Duodenal mucosa (tissue), 2 donors: ENCODE measurements around the gene PHGDH.
A peak's percentile ranks its signal among the peaks of the same experiment; 100 is the strongest.

ENCODE experiments used
- H3K27ac ChIP-seq: one replicate; pipeline ENCODE4 v1.7.0; 2013; ENCODE audit warnings: low read depth, low read length
- H3K27me3 ChIP-seq, 2 donors: one replicate each; pipeline ENCODE4 v1.7.0; 2013; ENCODE audit warnings: low read length in 2 of 2, control low read depth in 1 of 2; ENCODE audit not compliant: insufficient read depth in 2 of 2, control insufficient read depth in 1 of 2
- H3K36me3 ChIP-seq, 2 donors: one replicate each; pipeline ENCODE4 v1.7.0; 2013; ENCODE audit warnings: low read length in 2 of 2, control low read depth in 1 of 2; ENCODE audit not compliant: insufficient read depth in 2 of 2, control insufficient read depth in 1 of 2
- H3K4me1 ChIP-seq, 2 donors: one replicate each; pipeline ENCODE4 v1.7.0; 2013; ENCODE audit warnings: low read length in 2 of 2, control low read depth in 1 of 2; ENCODE audit not compliant: insufficient read depth in 2 of 2, control insufficient read depth in 1 of 2
- H3K4me3 ChIP-seq, 2 donors: one replicate each; pipeline ENCODE4 v1.7.0; 2013; ENCODE audit warnings: low read length in 2 of 2, low read depth in 1 of 2
- H3K9ac ChIP-seq, 2 donors: one replicate each; pipeline ENCODE4 v1.7.0; 2013; ENCODE audit warnings: low read length in 2 of 2, low read depth in 1 of 2
- H3K9me3 ChIP-seq, 2 donors: one replicate each; pipeline ENCODE4 v1.7.0; 2013; ENCODE audit warnings: low read length in 2 of 2, control low read depth in 1 of 2; ENCODE audit not compliant: control insufficient read depth in 1 of 2

Gene PHGDH

DNA sequence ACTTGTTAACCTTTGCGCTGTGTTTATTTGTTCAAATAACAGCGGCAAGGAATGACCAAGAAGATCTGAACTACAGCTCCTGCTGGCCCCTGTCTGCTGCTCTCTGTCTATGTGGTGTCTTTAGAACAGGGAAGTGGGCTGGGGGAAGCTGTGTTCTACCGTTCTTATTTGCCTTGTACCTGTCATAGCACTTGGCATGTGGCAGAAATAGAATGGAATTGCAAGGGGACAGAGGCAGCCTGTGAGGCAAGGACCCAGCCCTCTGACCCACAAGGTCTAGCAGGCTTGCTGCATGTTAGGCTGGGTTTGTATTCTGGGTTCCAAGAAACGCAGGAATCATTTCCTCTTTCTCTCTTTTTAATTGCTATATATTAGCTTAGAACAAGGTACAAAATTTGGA is 36.3 kb downstream of the PHGDH start:
- H3K9ac ChIP-seq = no peak overlapping the region
- no peak overlapping the region for H3K27ac ChIP-seq
- no peaks in the 10 kb centered on the region for H3K27me3 ChIP-seq
- H3K4me1 ChIP-seq = peaks cover 9 to 10% of the 10 kb centered on the region in 2 donors
- no peak overlapping the region for H3K4me3 ChIP-seq
- peaks cover 6 to 43% of the 10 kb centered on the region in 2 donors for H3K36me3 ChIP-seq
- H3K9me3 ChIP-seq = no peaks in the 10 kb centered on the region

- Histone ChIP-seq H3K9me3 (no peaks in the 10 kb centered on the region), H3K4me1 (no peaks in the 10 kb centered on the region), H3K27ac (no peak overlapping the region), H3K27me3 (no peaks in the 10 kb centered on the region), H3K4me3 (no peak overlapping the region), H3K9ac (no peak overlapping the region), H3K36me3 (peaks cover 7 to 80% of the 10 kb centered on the region in 2 donors)
Measured at GRCh38 chr1:119752592-119752991, 40.9 kb downstream of the PHGDH start.

- no peaks in the 10 kb centered on the region for H3K27me3 ChIP-seq
- H3K27ac ChIP-seq = no peak overlapping the region
- H3K9me3 ChIP-seq = no peaks in the 10 kb centered on the region
- H3K4me1 ChIP-seq = no peaks in the 10 kb centered on the region
- no peak overlapping the region for H3K9ac ChIP-seq
- no peak overlapping the region for H3K4me3 ChIP-seq
- peaks cover 9 to 72% of the 10 kb centered on the region in 2 donors for H3K36me3 ChIP-seq
Measured at GRCh38 chr1:119758584-119758983, 46.9 kb downstream of the PHGDH start.

GRCh38 chr1:119762409-119762808 is 50.7 kb downstream of the PHGDH start:
- Histone ChIP-seq H3K36me3 (peaks cover 9 to 46% of the 10 kb centered on the region in 2 donors), H3K4me1 (peaks cover 0 to 4% of the 10 kb centered on the region in 2 donors), H3K9ac (no peak overlapping the region), H3K9me3 (no peaks in the 10 kb centered on the region), H3K27me3 (no peaks in the 10 kb centered on the region), H3K27ac (no peak overlapping the region), H3K4me3 (no peak overlapping the region)

DNA sequence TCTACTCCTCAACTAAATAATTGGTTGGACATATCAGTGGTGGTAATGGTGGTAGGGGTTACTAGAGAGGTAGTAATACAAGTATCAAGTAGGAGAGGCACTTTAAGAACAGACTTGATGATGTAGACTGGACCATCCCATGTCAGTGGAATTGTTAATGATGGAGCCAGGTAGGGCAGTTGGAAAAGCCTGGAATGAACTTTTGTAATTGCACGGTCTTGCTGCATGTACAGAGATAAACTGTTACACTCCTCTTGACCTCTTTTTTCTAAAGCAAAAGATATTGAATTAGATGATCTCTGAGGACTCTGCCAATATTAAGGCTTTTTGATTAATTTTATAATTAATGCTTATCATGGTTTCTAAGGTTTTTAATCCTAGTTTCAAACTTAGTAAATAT is 51.2 kb downstream of the PHGDH start:
- Histone ChIP-seq H3K4me3 (no peak overlapping the region), H3K27me3 (no peaks in the 10 kb centered on the region), H3K27ac (no peak overlapping the region), H3K9ac (no peak overlapping the region), H3K4me1 (peaks cover 0 to 4% of the 10 kb centered on the region in 2 donors), H3K9me3 (no peaks in the 10 kb centered on the region), H3K36me3 (peaks cover 5 to 41% of the 10 kb centered on the region in 2 donors)

DNA sequence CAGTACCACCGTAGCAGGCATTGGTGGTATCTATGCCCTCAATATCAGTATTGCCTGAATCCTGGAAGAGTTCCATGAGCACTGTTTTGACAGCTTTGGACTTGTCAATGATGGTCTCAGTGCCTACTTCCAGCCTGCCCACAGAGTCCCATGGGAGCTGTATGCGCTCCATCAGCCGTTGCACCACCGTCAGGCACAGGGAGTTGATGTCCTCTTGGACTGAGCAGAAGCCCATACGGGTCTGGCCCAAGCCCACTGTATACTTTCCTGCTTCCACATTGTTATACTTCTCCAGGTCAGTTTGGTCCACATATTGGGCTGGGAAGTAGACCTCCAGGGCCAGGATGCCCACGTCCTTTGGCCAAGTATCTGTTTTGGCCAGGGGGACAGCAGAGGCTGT is 52.5 kb downstream of the PHGDH start:
- peak overlapping the region in 1 of 2 donors; percentile 25 for H3K4me3 ChIP-seq
- H3K27ac ChIP-seq = no peak overlapping the region
- H3K9ac ChIP-seq = no peak overlapping the region
- H3K36me3 ChIP-seq = peaks cover 5 to 34% of the 10 kb centered on the region in 2 donors
- H3K27me3 ChIP-seq = no peaks in the 10 kb centered on the region
- peaks cover 1 to 9% of the 10 kb centered on the region in 2 donors for H3K4me1 ChIP-seq
- no peaks in the 10 kb centered on the region for H3K9me3 ChIP-seq

DNA sequence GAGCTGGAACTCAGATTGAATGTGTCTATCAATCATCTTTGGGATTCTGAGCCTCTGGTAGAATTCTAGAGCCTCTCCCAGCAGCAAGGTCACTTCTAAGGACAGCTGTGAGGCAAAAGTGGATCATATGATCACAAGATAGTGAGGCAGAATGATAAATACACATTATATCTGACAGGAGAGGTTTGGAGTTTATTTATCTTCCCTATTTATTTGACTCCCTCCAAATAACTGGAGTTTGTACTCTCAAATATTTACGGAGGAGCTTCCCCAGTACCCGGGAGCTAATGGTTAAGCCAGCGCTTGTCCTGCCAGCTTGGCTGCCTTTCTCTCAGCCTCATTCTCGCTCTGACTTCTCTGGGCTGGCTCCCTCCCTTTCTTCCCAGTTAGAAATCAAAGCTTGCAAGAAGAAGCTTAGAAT is 54.6 kb downstream of the PHGDH start:
- H3K27ac ChIP-seq = peak overlapping the region; percentile 3
- H3K4me3 ChIP-seq = peak overlapping the region; percentile 57 to 74
- no peaks in the 10 kb centered on the region for H3K27me3 ChIP-seq
- H3K9me3 ChIP-seq = no peaks in the 10 kb centered on the region
- peaks cover 0 to 18% of the 10 kb centered on the region in 2 donors for H3K36me3 ChIP-seq
- peak overlapping the region; percentile 45 to 63 for H3K9ac ChIP-seq
- peaks cover 16 to 24% of the 10 kb centered on the region in 2 donors for H3K4me1 ChIP-seq

DNA sequence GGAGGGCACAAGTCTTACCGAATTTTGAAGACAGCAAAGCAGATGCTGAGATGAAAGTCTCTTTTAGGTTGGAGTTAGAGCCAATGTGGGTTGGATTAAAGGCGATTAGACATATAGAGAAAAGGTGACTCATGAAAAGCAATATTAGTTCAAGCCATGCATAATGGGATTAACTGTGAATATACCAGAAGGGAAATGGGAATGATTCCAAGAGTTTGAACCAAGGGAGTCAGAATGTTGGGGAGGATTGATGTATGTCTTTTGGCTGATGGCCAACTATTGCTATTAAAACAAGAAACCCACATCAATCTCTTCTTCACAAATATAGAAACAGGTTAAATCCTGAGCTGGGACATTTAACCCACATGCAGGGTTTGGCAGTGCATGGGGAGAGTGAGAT is 55.8 kb downstream of the PHGDH start:
- Histone ChIP-seq H3K27ac (no peak overlapping the region), H3K9ac (peak overlapping the region; percentile 45 to 63), H3K36me3 (peaks cover 0 to 16% of the 10 kb centered on the region in 2 donors), H3K27me3 (no peaks in the 10 kb centered on the region), H3K9me3 (no peaks in the 10 kb centered on the region), H3K4me1 (peaks cover 21 to 29% of the 10 kb centered on the region in 2 donors), H3K4me3 (peak overlapping the region; percentile 57 to 74)

- peaks cover 33 to 42% of the 10 kb centered on the region in 2 donors for H3K4me1 ChIP-seq
Measured at GRCh38 chr1:119768778-119769177, 57.0 kb downstream of the PHGDH start, which contains the start of gene HMGCS2. Gene HMGCS2 (minus strand): TSS chr1:119768905. CDS start chr1:119768844, 61 bp downstream.

DNA sequence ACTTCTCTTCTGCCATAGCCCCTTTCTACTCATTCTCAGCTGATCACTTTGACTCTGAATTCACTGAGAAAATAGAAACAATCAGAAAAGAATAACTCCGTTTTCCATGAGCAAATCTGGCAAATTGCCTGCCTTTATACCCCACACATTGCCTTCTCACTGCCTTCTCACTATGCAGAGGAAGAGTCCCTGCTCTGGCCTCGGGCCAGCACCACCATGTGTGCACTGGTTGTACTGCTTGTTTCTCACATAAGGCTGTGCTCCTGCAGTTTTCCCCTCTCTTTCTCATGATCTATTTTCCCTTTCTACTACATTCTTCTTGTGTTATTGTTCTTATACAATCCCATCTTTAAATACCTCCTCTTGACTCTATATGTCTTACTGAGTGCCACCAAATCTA is 59.3 kb downstream of the PHGDH start:
- H3K36me3 ChIP-seq = no peaks in the 10 kb centered on the region
- no peak overlapping the region for H3K4me3 ChIP-seq
- H3K4me1 ChIP-seq = peaks cover 44 to 57% of the 10 kb centered on the region in 2 donors
- H3K9ac ChIP-seq = no peak overlapping the region
- H3K9me3 ChIP-seq = no peaks in the 10 kb centered on the region
- H3K27ac ChIP-seq = no peak overlapping the region
- no peaks in the 10 kb centered on the region for H3K27me3 ChIP-seq

More at GRCh38 chr1:119768778-119769177, 57.0 kb downstream of the PHGDH start, which contains the start of gene HMGCS2:
- H3K4me3 ChIP-seq = peak within 1 kb of the TSS; percentile 57 to 74
- H3K36me3 ChIP-seq = peaks cover 0 to 7% of the 10 kb centered on the region in 2 donors
- H3K9ac ChIP-seq = peak within 1 kb of the TSS; percentile 45 to 55
- no peaks in the 10 kb centered on the region for H3K9me3 ChIP-seq
- H3K27ac ChIP-seq = no peak within 1 kb of the TSS
- H3K27me3 ChIP-seq = no peaks in the 10 kb centered on the region
